ENCODE data around the gene HTR1B. TPM values are rescaled to one million over a fixed set of nuclear protein-coding genes. Genes with fewer than 3 reads are reported as not detected.

The HTR1B gene
- total and polyA plus RNA-seq, 2 donors (not counting 3 experiments of a cell fraction or from before 2014, with no cell fraction given), result 57.5 to 68.7 TPM

- CTCF ChIA-PET, result no interaction called here
- H3K27ac ChIP-seq (ENCODE audit: insufficient read depth, low read depth, low read length), result no peak overlapping the region
- H2AFZ ChIP-seq (ENCODE audit: low read depth, low read length), result no peak overlapping the region
- H3K27me3 ChIP-seq (ENCODE audit: control insufficient read depth in 2 of 2, insufficient read depth in 2 of 2, low read length in 2 of 2), result no peaks in the 10 kb centered on the region
- FAIRE-seq, result no peak
- H4K20me1 ChIP-seq (replicated peaks; ENCODE audit: control insufficient read depth, extremely low read depth, insufficient read depth, low read length), result no peaks in the 10 kb centered on the region
- DNase-seq (ENCODE audit: low read depth, low spot score), result no peak
- BruUV-seq (replicated peaks), result no TSS peak
- H3K79me2 ChIP-seq (ENCODE audit: control insufficient read depth, insufficient read depth, low read length), result no peaks in the 10 kb centered on the region
- no peak overlapping the region for H3K9ac ChIP-seq (replicated peaks; ENCODE audit: extremely low read depth, insufficient read depth, low read length)
- no peaks in the 10 kb centered on the region for H3K4me1 ChIP-seq (ENCODE audit: control insufficient read depth, extremely low read depth, insufficient read depth, low read length)
- no peaks in the 10 kb centered on the region for H3K9me1 ChIP-seq (replicated peaks; ENCODE audit: control insufficient read depth, extremely low read depth, insufficient read depth, low read length)
- no peak for TF ChIP-seq GATA2 (IDR thresholded peaks at IDR 0.05; ENCODE audit: insufficient read depth, insufficient read length, low read depth, low read length)
- POLR2A ChIA-PET, result no interaction called here
- peaks cover 0 to 9% of the 10 kb centered on the region in 2 experiments for H3K36me3 ChIP-seq (ENCODE audit: control insufficient read depth in 2 of 2, extremely low read depth in 1 of 2, insufficient read depth in 2 of 2, low read length in 2 of 2)
- no peak overlapping the region for H3K4me3 ChIP-seq (replicated peaks in 1 of 3; ENCODE audit: insufficient read depth in 1 of 3, low read depth in 1 of 3, low read length in 3 of 3)
- H3K9me3 ChIP-seq (replicated peaks; ENCODE audit: control insufficient read depth, insufficient read depth, low read length), result no peaks in the 10 kb centered on the region
- dilution Hi-C loops (cut with MboI; ENCODE audit: extremely low pct_ligation_motif_present, low sequenced_read_pairs) (no loop called here), intact Hi-C loops (cut with micrococcal nuclease) (no loop called here)
- H3K4me2 ChIP-seq (ENCODE audit: insufficient read depth, low read length), result no peak overlapping the region
Measured at GRCh38 chr6:77492530-77492929, 29.2 kb upstream of the HTR1B start.

GRCh38 chr6:77487808-77488425, 24.6 kb upstream of the HTR1B start:
- H3K27ac ChIP-seq (ENCODE audit: insufficient read depth, low read depth, low read length), result no peak overlapping the region
- no peaks in the 10 kb centered on the region for H3K9me3 ChIP-seq (replicated peaks; ENCODE audit: control insufficient read depth, insufficient read depth, low read length)
- ChIA-PET CTCF (interaction anchor here (1.2 to 2.6 kb wide), 2 partner anchors 22 to 23 kb away, joined by 4 to 10 read pairs; no protein-coding TSS in a partner anchor), POLR2A (no interaction called here)
- intact Hi-C loops (cut with micrococcal nuclease), result no loop called here
- no peak overlapping the region for H3K9ac ChIP-seq (replicated peaks; ENCODE audit: extremely low read depth, insufficient read depth, low read length)
- DNase-seq (ENCODE audit: low read depth, low spot score) (no peak), FAIRE-seq (no peak)
- no peaks in the 10 kb centered on the region for H4K20me1 ChIP-seq (replicated peaks; ENCODE audit: control insufficient read depth, extremely low read depth, insufficient read depth, low read length)
- peaks cover 12% of the 10 kb centered on the region for H3K4me1 ChIP-seq (ENCODE audit: control insufficient read depth, extremely low read depth, insufficient read depth, low read length)
- dilution Hi-C loops (cut with MboI; ENCODE audit: extremely low pct_ligation_motif_present, low sequenced_read_pairs), result no loop called here
- TF ChIP-seq CTCF (IDR thresholded peaks at IDR 0.05; ENCODE audit: extremely low read depth in 1 of 2, insufficient read depth in 1 of 2, low read depth in 1 of 2, low read length in 2 of 2) (no peak), MAX (IDR thresholded peaks at IDR 0.05; ENCODE audit: insufficient read depth, insufficient read length) (no peak), POLR2A (IDR thresholded peaks at IDR 0.05; ENCODE audit: low read depth, low read length) (no peak), POLR2AphosphoS5 (IDR thresholded peaks at IDR 0.05; ENCODE audit: insufficient read depth, low read depth, low read length) (no peak), GATA2 (IDR thresholded peaks at IDR 0.05; ENCODE audit: insufficient read depth, insufficient read length, low read depth, low read length) (no peak), EZH2 (IDR thresholded peaks at IDR 0.05; ENCODE audit: borderline replicate concordance, low read depth, low read length, severe bottlenecking) (no peak), JUN (IDR thresholded peaks at IDR 0.05; ENCODE audit: borderline replicate concordance, insufficient read depth, insufficient read length, low read depth) (no peak), MYC (IDR thresholded peaks at IDR 0.05; ENCODE audit: low read depth, low read length) (no peak)
- no peak overlapping the region for H3K4me2 ChIP-seq (ENCODE audit: insufficient read depth, low read length)
- H3K36me3 ChIP-seq (ENCODE audit: control insufficient read depth in 2 of 2, extremely low read depth in 1 of 2, insufficient read depth in 2 of 2, low read length in 2 of 2), result peaks cover 0 to 11% of the 10 kb centered on the region in 2 experiments
- no peaks in the 10 kb centered on the region for H3K79me2 ChIP-seq (ENCODE audit: control insufficient read depth, insufficient read depth, low read length)
- no peak overlapping the region for H2AFZ ChIP-seq (ENCODE audit: low read depth, low read length)
- no TSS peak for BruUV-seq (replicated peaks)
- no peak overlapping the region for H3K4me3 ChIP-seq (replicated peaks in 1 of 3; ENCODE audit: insufficient read depth in 1 of 3, low read depth in 1 of 3, low read length in 3 of 3)
- H3K27me3 ChIP-seq (ENCODE audit: control insufficient read depth in 2 of 2, insufficient read depth in 2 of 2, low read length in 2 of 2), result no peaks in the 10 kb centered on the region
- H3K9me1 ChIP-seq (replicated peaks; ENCODE audit: control insufficient read depth, extremely low read depth, insufficient read depth, low read length), result peaks cover 1% of the 10 kb centered on the region
